Astrocyte (in vitro differentiated cells and primary cell): ENCODE data around the gene SNAP25. TPM values are rescaled to one million over a fixed set of nuclear protein-coding genes. Genes with fewer than 3 reads are reported as not detected.

Source experiments
- DNase-seq: peaks from one replicate; pipeline ENCODE4 v3.0.0-alpha.2; 2010; ENCODE audit warnings: low read depth
- FAIRE-seq: peaks from 2 replicates; lab custom pipeline; 2011; peaks lifted over from hg19 to GRCh38; lab: Jason Lieb, UNC
- H2AFZ ChIP-seq: 2 replicates; pipeline ENCODE4 v1.6.0; 2012; ENCODE audit warnings: low read depth, low read length, inconsistent platforms
- H3K27ac ChIP-seq: 2 replicates; pipeline ENCODE4 v1.5.1; 2011; ENCODE audit warnings: low read depth, low read length, inconsistent platforms
- H3K27me3 ChIP-seq: 2 replicates; pipeline ENCODE4 v1.6.0; 2011; ENCODE audit warnings: low read length, inconsistent platforms; ENCODE audit not compliant: insufficient read depth
- H3K36me3 ChIP-seq: 2 replicates; pipeline ENCODE4 v1.5.1; 2011; ENCODE audit warnings: low read length, inconsistent platforms; ENCODE audit not compliant: insufficient read depth
- H3K4me1 ChIP-seq: 2 replicates; pipeline ENCODE4 v1.5.1; 2011; ENCODE audit warnings: low read length, inconsistent platforms; ENCODE audit not compliant: insufficient read depth
- H3K4me2 ChIP-seq: 2 replicates; pipeline ENCODE4 v1.6.0; 2012; ENCODE audit warnings: low read length, inconsistent platforms
- H3K4me3 ChIP-seq: 2 replicates; pipeline ENCODE4 v1.5.1; 2011; ENCODE audit warnings: low read depth, mild to moderate bottlenecking, low read length, inconsistent platforms; ENCODE audit not compliant: insufficient read depth
- H3K79me2 ChIP-seq: 2 replicates; pipeline ENCODE4 v1.6.0; 2012; ENCODE audit warnings: mild to moderate bottlenecking, low read length, inconsistent platforms; ENCODE audit not compliant: insufficient read depth
- H3K9ac ChIP-seq: 2 replicates; pipeline ENCODE4 v1.6.0; 2012; ENCODE audit warnings: mild to moderate bottlenecking, low read length, inconsistent platforms
- H3K9me3 ChIP-seq: 2 replicates; pipeline ENCODE4 v1.5.1; 2012; ENCODE audit warnings: low read depth, mild to moderate bottlenecking, low read length, inconsistent platforms; ENCODE audit not compliant: insufficient read depth
- H4K20me1 ChIP-seq: 2 replicates; pipeline ENCODE4 v1.6.0; 2012; ENCODE audit warnings: low read length, inconsistent platforms; ENCODE audit not compliant: insufficient read depth
- H3K27ac Mint-ChIP-seq: one replicate; pipeline ENCODE4 v1.8.0; 2021; ENCODE audit warnings: mild to moderate bottlenecking, mixed read lengths; ENCODE audit not compliant: unreplicated experiment
- H3K27me3 Mint-ChIP-seq: one replicate; pipeline ENCODE4 v1.8.0; 2021; ENCODE audit warnings: low read depth, mixed read lengths; ENCODE audit not compliant: unreplicated experiment
- H3K36me3 Mint-ChIP-seq: one replicate; pipeline ENCODE4 v1.8.0; 2021; ENCODE audit warnings: low read depth, mixed read lengths; ENCODE audit not compliant: unreplicated experiment
- H3K4me1 Mint-ChIP-seq: one replicate; pipeline ENCODE4 v1.8.0; 2021; ENCODE audit warnings: low read depth, mixed read lengths; ENCODE audit not compliant: unreplicated experiment
- H3K4me3 Mint-ChIP-seq: one replicate; pipeline ENCODE4 v1.8.0; 2021; ENCODE audit warnings: mild to moderate bottlenecking, moderate library complexity, mixed read lengths; ENCODE audit not compliant: unreplicated experiment
- H3K9me3 Mint-ChIP-seq: one replicate; pipeline ENCODE4 v1.8.0; 2021; ENCODE audit warnings: mild to moderate bottlenecking, mixed read lengths; ENCODE audit not compliant: unreplicated experiment
- EZH2 ChIP-seq: IDR thresholded peaks from 2 replicates; pipeline ENCODE4 v1.6.1; 2012; ENCODE audit warnings: mild to moderate bottlenecking, low read length, inconsistent platforms; ENCODE audit not compliant: insufficient read depth
- total RNA-seq: library from RNA; stranded (reverse); gene quantifications from 2 replicates; pipeline ENCODE4 v1.2.1, GENCODE V29; 2021
- TF ChIP-seq, protein P1 (sequence below): IDR thresholded peaks from 2 replicates; pipeline ENCODE4 v1.5.1; 2011; ENCODE audit warnings: low read depth, mild to moderate bottlenecking, inconsistent platforms, low read length, moderate library complexity; ENCODE audit not compliant: insufficient read depth

SNAP25 gene
- total RNA-seq, 1 donor from 2014 or later: 3.9 TPM

DNA sequence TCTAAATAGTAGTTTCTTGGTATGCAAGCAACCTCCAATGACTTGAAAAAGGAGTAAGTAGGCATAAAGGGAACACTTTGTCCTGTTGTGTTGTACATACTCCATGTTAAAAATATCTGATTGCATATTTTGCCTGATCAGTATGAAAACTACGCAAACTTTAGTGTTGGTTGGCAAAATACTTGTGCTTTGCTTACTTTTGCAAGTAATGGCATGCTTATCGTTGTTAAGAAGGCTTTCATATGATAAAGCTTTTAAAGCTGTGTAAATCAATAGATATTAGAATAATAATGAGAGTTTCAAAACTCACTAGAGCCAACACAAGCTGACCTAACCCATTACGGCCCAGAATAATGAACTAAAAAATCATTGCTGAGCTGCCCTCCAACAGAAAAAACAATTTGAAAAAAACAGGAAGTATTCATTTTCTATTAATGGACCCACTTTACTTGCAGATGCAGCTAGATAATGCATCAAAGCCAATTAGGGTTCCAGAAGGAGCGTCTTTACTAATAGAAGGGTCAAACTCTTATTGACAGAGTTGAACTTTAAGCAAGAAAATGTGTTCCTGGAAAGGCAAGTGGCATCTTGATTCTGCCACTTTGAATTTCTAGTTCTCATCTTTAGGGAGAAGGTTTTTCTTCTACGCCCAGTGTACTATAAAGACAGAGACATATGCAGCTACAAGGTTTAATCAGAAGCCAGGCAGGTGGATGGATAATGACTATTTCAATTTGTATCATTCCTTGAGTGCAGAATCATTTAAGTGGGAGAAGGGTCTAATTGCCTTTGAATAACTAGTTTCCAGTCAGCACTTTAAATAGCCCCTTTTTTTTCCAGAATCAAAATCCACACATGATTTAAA is 82.2 kb downstream of the SNAP25 start:
- no peak for FAIRE-seq
- Mint-ChIP-seq H3K9me3 (no peaks in the 10 kb centered on the region), H3K36me3 (peaks cover 4% of the 10 kb centered on the region), H3K4me1 (peaks cover 1% of the 10 kb centered on the region), H3K4me3 (no peak overlapping the region), H3K27ac (no peak overlapping the region), H3K27me3 (no peaks in the 10 kb centered on the region)
- Histone ChIP-seq H3K36me3 (no peaks in the 10 kb centered on the region), H3K4me3 (no peak overlapping the region), H3K4me1 (peaks cover 7% of the 10 kb centered on the region), H3K27me3 (peaks cover 6% of the 10 kb centered on the region), H3K79me2 (no peaks in the 10 kb centered on the region), H3K9me3 (no peaks in the 10 kb centered on the region), H3K4me2 (no peak overlapping the region), H4K20me1 (no peaks in the 10 kb centered on the region), H3K9ac (no peak overlapping the region), H3K27ac (no peak overlapping the region), H2AFZ (no peak overlapping the region)
- no peak for TF ChIP-seq EZH2
- TF ChIP-seq, protein P1, sequence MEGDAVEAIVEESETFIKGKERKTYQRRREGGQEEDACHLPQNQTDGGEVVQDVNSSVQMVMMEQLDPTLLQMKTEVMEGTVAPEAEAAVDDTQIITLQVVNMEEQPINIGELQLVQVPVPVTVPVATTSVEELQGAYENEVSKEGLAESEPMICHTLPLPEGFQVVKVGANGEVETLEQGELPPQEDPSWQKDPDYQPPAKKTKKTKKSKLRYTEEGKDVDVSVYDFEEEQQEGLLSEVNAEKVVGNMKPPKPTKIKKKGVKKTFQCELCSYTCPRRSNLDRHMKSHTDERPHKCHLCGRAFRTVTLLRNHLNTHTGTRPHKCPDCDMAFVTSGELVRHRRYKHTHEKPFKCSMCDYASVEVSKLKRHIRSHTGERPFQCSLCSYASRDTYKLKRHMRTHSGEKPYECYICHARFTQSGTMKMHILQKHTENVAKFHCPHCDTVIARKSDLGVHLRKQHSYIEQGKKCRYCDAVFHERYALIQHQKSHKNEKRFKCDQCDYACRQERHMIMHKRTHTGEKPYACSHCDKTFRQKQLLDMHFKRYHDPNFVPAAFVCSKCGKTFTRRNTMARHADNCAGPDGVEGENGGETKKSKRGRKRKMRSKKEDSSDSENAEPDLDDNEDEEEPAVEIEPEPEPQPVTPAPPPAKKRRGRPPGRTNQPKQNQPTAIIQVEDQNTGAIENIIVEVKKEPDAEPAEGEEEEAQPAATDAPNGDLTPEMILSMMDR: no peak
- no peak for DNase-seq

DNA sequence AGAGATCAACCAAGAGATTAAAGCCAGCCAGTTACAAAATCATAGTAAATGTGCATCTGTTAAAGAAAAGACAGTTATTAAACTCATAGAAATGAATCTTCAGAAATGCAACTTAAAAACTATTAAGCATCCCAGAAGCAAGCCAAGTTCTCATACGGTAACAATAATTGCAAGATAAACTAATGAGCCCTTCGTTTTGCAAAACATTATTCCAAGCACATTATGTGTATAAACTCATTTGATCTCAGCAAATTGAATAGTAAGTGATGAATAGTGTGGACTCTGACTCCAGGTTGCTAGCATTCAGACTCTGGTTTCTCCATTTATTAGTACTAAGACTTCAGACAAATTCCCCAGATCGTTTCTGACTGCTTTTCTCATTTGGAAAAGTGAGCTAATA is 85.2 kb downstream of the SNAP25 start:
- H3K9ac ChIP-seq: no peak overlapping the region
- peaks cover 19% of the 10 kb centered on the region for H3K4me1 Mint-ChIP-seq
- H3K27me3 ChIP-seq: peaks cover 6% of the 10 kb centered on the region
- H3K4me2 ChIP-seq: no peak overlapping the region
- no peak for TF ChIP-seq EZH2
- TF ChIP-seq, protein P1: no peak
- H3K79me2 ChIP-seq: no peaks in the 10 kb centered on the region
- FAIRE-seq (peak; percentile 5), DNase-seq (no peak)
- H3K4me3 Mint-ChIP-seq: no peak overlapping the region
- no peaks in the 10 kb centered on the region for H3K36me3 ChIP-seq
- no peak overlapping the region for H3K27ac Mint-ChIP-seq
- H3K9me3 ChIP-seq: no peaks in the 10 kb centered on the region
- H2AFZ ChIP-seq: no peak overlapping the region
- peaks cover 4% of the 10 kb centered on the region for H3K36me3 Mint-ChIP-seq
- H3K4me1 ChIP-seq: peaks cover 29% of the 10 kb centered on the region
- no peaks in the 10 kb centered on the region for H3K27me3 Mint-ChIP-seq
- no peaks in the 10 kb centered on the region for H4K20me1 ChIP-seq
- H3K9me3 Mint-ChIP-seq: no peaks in the 10 kb centered on the region
- no peak overlapping the region for H3K27ac ChIP-seq
- no peak overlapping the region for H3K4me3 ChIP-seq
